ENCODE results near the gene SLC39A10.
"Not testable (repeated sequence)": the region's sequence is repeated elsewhere in the genome, so short reads cannot be mapped to it uniquely, and the experiment has no call there.

Gene SLC39A10

GRCh38 chr2:195636890-195637289, 20.1 kb upstream of the SLC39A10 start:
- H3K27ac ChIP-seq: no peak overlapping the region

GRCh38 chr2:195638750-195639149, 18.3 kb upstream of the SLC39A10 start:
- TF ChIP-seq CTCF (IDR thresholded peaks at IDR 0.05): no peak
- no peak for TF ChIP-seq ZFX (IDR thresholded peaks at IDR 0.05; ENCODE audit: borderline replicate concordance)
- no peak overlapping the region for H3K27ac ChIP-seq

More at GRCh38 chr2:195636890-195637289, 20.1 kb upstream of the SLC39A10 start:
- TF ChIP-seq ZFX (IDR thresholded peaks at IDR 0.05; ENCODE audit: borderline replicate concordance): no peak
- TF ChIP-seq CTCF (IDR thresholded peaks at IDR 0.05): no peak

- no peak overlapping the region for H3K27ac ChIP-seq
- TF ChIP-seq CTCF (IDR thresholded peaks at IDR 0.05): no peak
- no peak for TF ChIP-seq ZFX (IDR thresholded peaks at IDR 0.05; ENCODE audit: borderline replicate concordance)
Observed at GRCh38 chr2:195639238-195639858, 17.7 kb upstream of the SLC39A10 start.

- H3K27ac ChIP-seq: no peak overlapping the region
- no peak for TF ChIP-seq ZFX (IDR thresholded peaks at IDR 0.05; ENCODE audit: borderline replicate concordance)
- no peak for TF ChIP-seq CTCF (IDR thresholded peaks at IDR 0.05)
Observed at GRCh38 chr2:195639959-195640358, 17.1 kb upstream of the SLC39A10 start.

GRCh38 chr2:195642027-195642678, 14.9 kb upstream of the SLC39A10 start:
- TF ChIP-seq CTCF (IDR thresholded peaks at IDR 0.05) (no peak), ZFX (IDR thresholded peaks at IDR 0.05; ENCODE audit: borderline replicate concordance) (no peak)
- H3K27ac ChIP-seq: no peak overlapping the region

- H3K27ac ChIP-seq: no peak overlapping the region
- TF ChIP-seq ZFX (IDR thresholded peaks at IDR 0.05; ENCODE audit: borderline replicate concordance): no peak
- no peak for TF ChIP-seq CTCF (IDR thresholded peaks at IDR 0.05)
Observed at GRCh38 chr2:195642679-195643068, 14.4 kb upstream of the SLC39A10 start.

GRCh38 chr2:195644708-195645107, 12.3 kb upstream of the SLC39A10 start:
- H3K27ac ChIP-seq: not testable (repeated sequence)
